Activated CD8-positive, alpha-beta memory T cell treated with anti-CD3 and anti-CD28 coated beads, Interleukin-2, amount 10 ng/mL, durations not matched to agents 7 days and 5 days (primary cell): ENCODE results near the gene CEBPG. TPM values are rescaled to one million over a fixed set of nuclear protein-coding genes. Genes with fewer than 3 reads are reported as not detected.

Experiments used
- total RNA-seq, 2 experiments: library from RNA; stranded (reverse); gene quantifications; one replicate each; pipeline ENCODE4 v1.2.3, GENCODE V29; 2021

Gene CEBPG
- total RNA-seq, 2 experiments from 2014 or later = 22.2 to 27.1 TPM

Other genes with a start within 250 kb of the CEBPG start
- gene WDR88, start 241.6 kb upstream of the CEBPG start, total RNA-seq = not detected
- under 1 TPM in 1 of 2 experiments, not detected in 1; 0.30 TPM for gene LRP3, start 179.4 kb upstream of the CEBPG start, total RNA-seq
- not detected for gene SLC7A10, start 147.9 kb upstream of the CEBPG start, total RNA-seq
- gene CEBPA, start 71.2 kb upstream of the CEBPG start, total RNA-seq = under 1 TPM in 1 of 2 experiments, not detected in 1; 0.23 TPM
- gene PEPD, start 148.1 kb downstream of the CEBPG start, total RNA-seq = 10 to 100 TPM; 14.9 to 20.3 TPM
- gene CHST8, start 248.2 kb downstream of the CEBPG start, total RNA-seq = not detected